GM23338 (cell line): ENCODE data around the gene TSR1. TPM values are rescaled to one million over a fixed set of nuclear protein-coding genes. Genes with fewer than 3 reads are reported as not detected.
A peak's percentile ranks its signal among the peaks of the same experiment; 100 is the strongest.

ENCODE experiments used
- ATAC-seq: fragments of 200-7000 bp; cut with Tn5 transposase; 3 replicates; pipeline ENCODE4 v1.9.1; 2020
- DNase-seq: peaks from one replicate; pipeline ENCODE4 v3.0.0-alpha.2; 2015; ENCODE audit warnings: low spot score
- H2AFZ ChIP-seq: fragments of 200-600 bp; sonication (generic); 2 replicates; pipeline ENCODE4 v1.8.0; 2016; ENCODE audit warnings: antibody characterized with exemption, mild to moderate bottlenecking, moderate library complexity
- H3F3A ChIP-seq: fragments of 200-600 bp; sonication (generic); replicated peaks from 2 replicates; pipeline ENCODE4 v1.8.0; 2017; ENCODE audit warnings: antibody characterized with exemption, mixed run types, low read depth
- H3K27ac ChIP-seq: fragments of 200-600 bp; sonication (generic); 2 replicates; pipeline ENCODE4 v1.6.1; 2016; ENCODE audit warnings: low read depth
- H3K27me3 ChIP-seq: fragments of 200-600 bp; sonication (generic); 2 replicates; pipeline ENCODE4 v1.8.0; 2016; ENCODE audit warnings: mild to moderate bottlenecking, mixed run types, moderate library complexity; ENCODE audit not compliant: insufficient read depth
- H3K36me3 ChIP-seq: fragments of 200-600 bp; sonication (generic); 2 replicates; pipeline ENCODE4 v1.8.0; 2016; ENCODE audit warnings: mild to moderate bottlenecking; ENCODE audit not compliant: insufficient read depth
- H3K4me1 ChIP-seq: fragments of 200-600 bp; sonication (generic); 2 replicates; pipeline ENCODE4 v1.8.0; 2016; ENCODE audit warnings: mild to moderate bottlenecking, moderate library complexity; ENCODE audit not compliant: insufficient read depth
- H3K4me2 ChIP-seq: fragments of 200-600 bp; sonication (generic); 2 replicates; pipeline ENCODE4 v1.7.1; 2017; ENCODE audit warnings: mixed run types
- H3K4me3 ChIP-seq: fragments of 200-600 bp; sonication (generic); 2 replicates; pipeline ENCODE4 v1.6.1; 2016; ENCODE audit warnings: mixed run types
- H3K79me2 ChIP-seq: fragments of 200-600 bp; sonication (generic); replicated peaks from 2 replicates; pipeline ENCODE4 v1.8.0; 2017; ENCODE audit warnings: mild to moderate bottlenecking; ENCODE audit not compliant: insufficient read depth
- H3K9me2 ChIP-seq: fragments of 200-600 bp; sonication (generic); 2 replicates; pipeline ENCODE4 v1.8.0; 2017; ENCODE audit not compliant: insufficient read depth
- H4K20me1 ChIP-seq: fragments of 200-600 bp; sonication (generic); replicated peaks from 2 replicates; pipeline ENCODE4 v1.8.0; 2017; ENCODE audit warnings: mild to moderate bottlenecking; ENCODE audit not compliant: insufficient read depth
- H3K27ac Mint-ChIP-seq: 2 replicates; pipeline ENCODE4 v1.8.0; 2020; ENCODE audit warnings: inconsistent platforms, mild to moderate bottlenecking, moderate library complexity, mixed read lengths
- H3K27me3 Mint-ChIP-seq: 3 replicates; pipeline ENCODE4 v1.8.0; 2022; ENCODE audit warnings: low read depth, mild to moderate bottlenecking, moderate library complexity, mixed read lengths, inconsistent platforms; ENCODE audit not compliant: insufficient read depth, poor library complexity
- H3K36me3 Mint-ChIP-seq: 3 replicates; pipeline ENCODE4 v1.8.0; 2021; ENCODE audit warnings: low read depth, mild to moderate bottlenecking, inconsistent platforms, moderate library complexity, mixed read lengths
- H3K4me1 Mint-ChIP-seq: 3 replicates; pipeline ENCODE4 v1.8.0; 2020; ENCODE audit warnings: mild to moderate bottlenecking, inconsistent platforms, mixed read lengths
- H3K4me3 Mint-ChIP-seq: 3 replicates; pipeline ENCODE4 v1.8.0; 2021; ENCODE audit warnings: moderate library complexity, mild to moderate bottlenecking, inconsistent platforms, mixed read lengths
- H3K9me3 Mint-ChIP-seq: 3 replicates; pipeline ENCODE4 v1.8.0; 2020; ENCODE audit warnings: moderate library complexity, mild to moderate bottlenecking, inconsistent platforms, mixed read lengths
- CREB1 ChIP-seq: fragments of 250-450 bp; sonication (Bioruptor Pico); IDR thresholded peaks from 2 replicates; pipeline ENCODE4 v1.5.0; 2020; ENCODE audit warnings: low read depth, mild to moderate bottlenecking, moderate library complexity
- CTCF ChIP-seq, 2 experiments: fragments of 200-600 bp in 1 of 2; sonication (generic) in 1 of 2; conservative IDR thresholded peaks; 2 replicates each; pipeline versions ENCODE4 v1.5.1 to v1.6.1; 2016 to 2017; ENCODE audit warnings: antibody characterized with exemption in 2 of 2, low read depth in 2 of 2, mild to moderate bottlenecking in 2 of 2, moderate library complexity in 1 of 2
- ETS1 ChIP-seq: IDR thresholded peaks from 2 replicates; pipeline ENCODE4 v1.6.1; 2016; ENCODE audit warnings: antibody characterized with exemption
- EZH2 ChIP-seq: fragments of 200-600 bp; sonication (generic); IDR thresholded peaks from one replicate; pipeline ENCODE4 v1.8.0; 2017; ENCODE audit warnings: antibody characterized with exemption, mild to moderate bottlenecking, low read depth; ENCODE audit not compliant: unreplicated experiment
- EZH2phosphoT487 ChIP-seq: fragments of 200-600 bp; sonication (generic); IDR thresholded peaks from one replicate; pipeline ENCODE4 v1.8.1; 2018; ENCODE audit warnings: antibody characterized with exemption; ENCODE audit not compliant: unreplicated experiment
- JUNB ChIP-seq: IDR thresholded peaks from one replicate; pipeline ENCODE4 v1.6.1; 2016; ENCODE audit warnings: antibody characterized with exemption; ENCODE audit not compliant: unreplicated experiment
- NANOG ChIP-seq: IDR thresholded peaks from 2 replicates; pipeline ENCODE4 v1.6.1; 2016; ENCODE audit warnings: antibody characterized with exemption, borderline replicate concordance
- POLR2AphosphoS5 ChIP-seq: IDR thresholded peaks from 2 replicates; pipeline ENCODE4 v1.6.1; 2016; ENCODE audit warnings: antibody characterized with exemption, low read depth
- REST ChIP-seq: IDR thresholded peaks from one replicate; pipeline ENCODE4 v1.6.1; 2018; ENCODE audit warnings: antibody characterized with exemption; ENCODE audit not compliant: unreplicated experiment
- STAT1 ChIP-seq: IDR thresholded peaks from one replicate; pipeline ENCODE4 v1.6.1; 2016; ENCODE audit warnings: antibody characterized with exemption; ENCODE audit not compliant: unreplicated experiment
- ZNF114 ChIP-seq: fragments of 250-450 bp; sonication (Bioruptor Pico); IDR thresholded peaks from 2 replicates; pipeline ENCODE4 v1.5.0; 2020; ENCODE audit warnings: mild to moderate bottlenecking, moderate library complexity
- ZNF331 ChIP-seq: fragments of 250-450 bp; sonication (Bioruptor Pico); IDR thresholded peaks from 2 replicates; pipeline ENCODE4 v1.5.0; 2020; ENCODE audit warnings: low read depth, mild to moderate bottlenecking, moderate library complexity
- ZNF462 ChIP-seq: fragments of 250-450 bp; sonication (Bioruptor Pico); IDR thresholded peaks from 2 replicates; pipeline ENCODE4 v1.5.0; 2020; ENCODE audit warnings: mild to moderate bottlenecking, moderate library complexity
- polyA plus RNA-seq: library from polyadenylated mRNA; unstranded; fragments of >200 nt; fragmentation: Nextera tagmentation; extraction: Ambion mirVana; gene quantifications from 2 replicates; pipeline ENCODE4 v1.2.1, GENCODE V29; 2016
- total RNA-seq: library from RNA; depleted of rRNA; stranded (reverse); fragments of >200 nt; shearing (Covaris generic); gene quantifications from 2 replicates; pipeline ENCODE4 v1.2.3, GENCODE V29; 2014

The TSR1 gene
- total and polyA plus RNA-seq, 2 experiments from 2014 or later = 36.9 to 108 TPM

GRCh38 chr17:2377659-2378058, 41.4 kb upstream of the TSR1 start:
- no peak overlapping the region for H3K4me3 ChIP-seq
- H3K36me3 ChIP-seq = no peaks in the 10 kb centered on the region
- Mint-ChIP-seq H3K4me1 (peaks cover 4% of the 10 kb centered on the region; the same call in 1 of the 3 replicates), H3K27me3 (peaks cover 16% of the 10 kb centered on the region), H3K9me3 (no peaks in the 10 kb centered on the region), H3K36me3 (peaks cover 31% of the 10 kb centered on the region), H3K27ac (peak overlapping the region; percentile 18; the same call in 1 of the 2 replicates), H3K4me3 (no peak overlapping the region)
- DNase-seq = no peak
- H3K27me3 ChIP-seq = no peaks in the 10 kb centered on the region
- H3K9me2 ChIP-seq = no peaks in the 10 kb centered on the region
- no peak overlapping the region for H3K4me2 ChIP-seq
- no peak overlapping the region for H2AFZ ChIP-seq
- no peaks in the 10 kb centered on the region for H3K79me2 ChIP-seq
- H4K20me1 ChIP-seq = no peaks in the 10 kb centered on the region; the same call in 1 of the 2 replicates
- no peak for TF ChIP-seq CREB1 (CRISPR knock-in tag)
- TF ChIP-seq JUNB = no peak
- TF ChIP-seq REST = no peak
- TF ChIP-seq CTCF (conservative IDR thresholded peaks at IDR 0.05; ENCODE audit: low read depth in 2 of 2) = no peak
- no peak for TF ChIP-seq POLR2AphosphoS5
- no peak for TF ChIP-seq STAT1
- TF ChIP-seq EZH2phosphoT487 = no peak
- TF ChIP-seq ZNF114 = no peak
- TF ChIP-seq ETS1 = no peak
- no peak for TF ChIP-seq ZNF331
- TF ChIP-seq NANOG = no peak
- TF ChIP-seq ZNF462 (CRISPR knock-in tag) = no peak
- TF ChIP-seq EZH2 = no peak
- no peak for ATAC-seq
- H3K4me1 ChIP-seq = no peaks in the 10 kb centered on the region
- no peaks in the 10 kb centered on the region for H3F3A ChIP-seq
- H3K27ac ChIP-seq = no peak overlapping the region
